Measurements from ENCODE around the gene IRX4.

DNA sequence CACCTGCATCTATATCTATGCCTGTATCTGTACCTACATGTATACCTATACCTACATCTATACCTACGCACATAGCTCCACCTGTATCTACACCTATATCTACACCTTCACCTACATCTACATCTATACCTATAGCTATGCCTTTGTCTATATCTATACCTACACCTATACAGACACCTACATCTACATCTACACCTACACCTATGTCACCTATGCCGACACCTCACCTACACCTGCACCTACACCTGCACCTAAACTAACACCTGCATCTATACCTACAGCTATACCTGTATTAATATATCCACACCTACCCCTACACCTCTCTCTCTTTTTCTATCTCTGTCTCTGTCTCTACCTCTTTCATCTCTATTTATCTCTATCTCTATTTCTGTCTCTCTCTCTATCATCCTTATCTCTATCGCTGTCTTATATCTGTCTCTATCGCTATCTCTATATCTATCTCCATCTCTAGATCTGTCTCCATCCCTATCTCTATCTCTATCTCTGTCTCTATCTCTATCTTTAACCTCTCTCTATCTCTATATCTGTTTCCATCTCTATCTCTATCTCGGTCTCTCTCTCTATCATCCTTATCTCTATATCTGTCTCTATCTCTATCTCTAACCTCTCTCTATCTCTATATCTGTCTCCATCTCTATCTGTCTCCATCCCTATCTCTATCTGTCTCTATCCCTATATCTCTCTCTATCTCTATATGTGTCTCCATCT lies 37.9 kb downstream of the IRX4 start:
- TF ChIP-seq, protein P1, sequence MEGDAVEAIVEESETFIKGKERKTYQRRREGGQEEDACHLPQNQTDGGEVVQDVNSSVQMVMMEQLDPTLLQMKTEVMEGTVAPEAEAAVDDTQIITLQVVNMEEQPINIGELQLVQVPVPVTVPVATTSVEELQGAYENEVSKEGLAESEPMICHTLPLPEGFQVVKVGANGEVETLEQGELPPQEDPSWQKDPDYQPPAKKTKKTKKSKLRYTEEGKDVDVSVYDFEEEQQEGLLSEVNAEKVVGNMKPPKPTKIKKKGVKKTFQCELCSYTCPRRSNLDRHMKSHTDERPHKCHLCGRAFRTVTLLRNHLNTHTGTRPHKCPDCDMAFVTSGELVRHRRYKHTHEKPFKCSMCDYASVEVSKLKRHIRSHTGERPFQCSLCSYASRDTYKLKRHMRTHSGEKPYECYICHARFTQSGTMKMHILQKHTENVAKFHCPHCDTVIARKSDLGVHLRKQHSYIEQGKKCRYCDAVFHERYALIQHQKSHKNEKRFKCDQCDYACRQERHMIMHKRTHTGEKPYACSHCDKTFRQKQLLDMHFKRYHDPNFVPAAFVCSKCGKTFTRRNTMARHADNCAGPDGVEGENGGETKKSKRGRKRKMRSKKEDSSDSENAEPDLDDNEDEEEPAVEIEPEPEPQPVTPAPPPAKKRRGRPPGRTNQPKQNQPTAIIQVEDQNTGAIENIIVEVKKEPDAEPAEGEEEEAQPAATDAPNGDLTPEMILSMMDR (IDR thresholded peaks at IDR 0.05): no peak
- TF ChIP-seq POLR2A (IDR thresholded peaks at IDR 0.05): no peak

All from adrenal gland (tissue), 5 donors.